Osteoblast (primary cell): ENCODE results near the gene PHF24. TPM values are rescaled to one million over a fixed set of nuclear protein-coding genes. Genes with fewer than 3 reads are reported as not detected.

Experiments
- DNase-seq: peaks from one replicate; pipeline ENCODE4 v3.0.0; 2011; ENCODE audit warnings: low spot score, mixed read lengths; ENCODE audit not compliant: insufficient read length; ENCODE audit errors: missing footprints
- H2AFZ ChIP-seq: 2 replicates; pipeline ENCODE4 v1.6.0; 2011; ENCODE audit warnings: mild to moderate bottlenecking, low read length
- H3K27ac ChIP-seq: 2 replicates; pipeline ENCODE4 v1.5.1; 2011; ENCODE audit warnings: mild to moderate bottlenecking, low read depth, low read length, moderate library complexity
- H3K27me3 ChIP-seq: 2 replicates; pipeline ENCODE4 v1.6.0; 2012; ENCODE audit warnings: mild to moderate bottlenecking, control low read depth, inconsistent platforms, low read length, moderate library complexity; ENCODE audit not compliant: insufficient read depth
- H3K36me3 ChIP-seq: 2 replicates; pipeline ENCODE4 v1.5.1; 2011; ENCODE audit warnings: mild to moderate bottlenecking, low read length, control low read depth, moderate library complexity; ENCODE audit not compliant: insufficient read depth
- H3K4me1 ChIP-seq: 2 replicates; pipeline ENCODE4 v1.5.1; 2011; ENCODE audit warnings: mild to moderate bottlenecking, low read length, control low read depth, moderate library complexity; ENCODE audit not compliant: insufficient read depth
- H3K4me2 ChIP-seq: 2 replicates; pipeline ENCODE4 v1.6.0; 2011; ENCODE audit warnings: mild to moderate bottlenecking, low read length; ENCODE audit not compliant: insufficient read depth
- H3K4me3 ChIP-seq: fragments of 200-600 bp; sonication (generic); 3 replicates; pipeline ENCODE4 v1.5.1; 2012; ENCODE audit warnings: mild to moderate bottlenecking, low read length, inconsistent platforms; ENCODE audit not compliant: insufficient read depth
- H3K79me2 ChIP-seq: 2 replicates; pipeline ENCODE4 v1.6.0; 2012; ENCODE audit warnings: mild to moderate bottlenecking, low read length, control low read depth, inconsistent platforms; ENCODE audit not compliant: insufficient read depth
- H3K9me3 ChIP-seq: 2 replicates; pipeline ENCODE4 v1.5.1; 2011; ENCODE audit warnings: low read depth, low read length, control low read depth
- H4K20me1 ChIP-seq: 2 replicates; pipeline ENCODE4 v1.6.0; 2012; ENCODE audit warnings: mild to moderate bottlenecking, low read length, control low read depth; ENCODE audit not compliant: insufficient read depth
- CTCF ChIP-seq: IDR thresholded peaks from 2 replicates; pipeline ENCODE4 v1.5.1; 2011; ENCODE audit warnings: mild to moderate bottlenecking, low read depth, low read length, moderate library complexity; ENCODE audit errors: extremely low read depth
- total RNA-seq: library from RNA; depleted of rRNA; stranded (reverse); fragments of >200 nt; gene quantifications from 2 replicates; pipeline ENCODE4 v1.2.3, GENCODE V29; 2012

PHF24 gene
- total RNA-seq, 1 donor: not detected

- Histone ChIP-seq H3K9me3 (no peaks in the 10 kb centered on the region), H3K4me2 (no peak overlapping the region), H3K4me1 (peaks cover 6% of the 10 kb centered on the region), H3K27ac (no peak overlapping the region), H4K20me1 (no peaks in the 10 kb centered on the region), H3K4me3 (no peak overlapping the region), H2AFZ (no peak overlapping the region), H3K27me3 (peaks cover 79% of the 10 kb centered on the region), H3K79me2 (no peaks in the 10 kb centered on the region), H3K36me3 (no peaks in the 10 kb centered on the region)
- DNase-seq: no peak
- TF ChIP-seq CTCF: no peak
These were observed 5.5 kb downstream of the PHF24 start for GRCh38 chr9:34963552-34963951.

DNA sequence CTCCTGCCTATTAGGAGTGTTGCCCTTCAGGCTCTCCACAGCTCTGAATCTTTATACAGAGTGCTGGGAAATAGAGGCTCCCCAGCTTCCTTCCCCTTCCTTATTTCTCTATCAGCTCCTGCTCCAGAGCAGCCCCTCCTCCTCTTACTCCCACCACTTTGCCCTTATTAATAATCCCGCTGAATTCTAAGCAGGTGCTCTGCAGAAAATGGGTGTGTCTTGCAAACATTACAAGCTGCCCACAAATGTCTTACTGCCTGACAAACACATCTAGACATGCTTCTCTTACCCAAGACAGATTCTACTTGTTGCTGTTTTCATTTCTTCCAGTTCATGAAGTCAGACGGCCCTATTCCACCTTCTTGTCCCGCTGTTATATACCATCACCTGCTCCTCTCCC lies 6.4 kb downstream of the PHF24 start:
- DNase-seq: no peak
- Histone ChIP-seq H3K4me3 (no peak overlapping the region), H3K27me3 (peaks cover 76% of the 10 kb centered on the region), H3K4me1 (peaks cover 6% of the 10 kb centered on the region), H2AFZ (no peak overlapping the region), H3K79me2 (no peaks in the 10 kb centered on the region), H3K36me3 (no peaks in the 10 kb centered on the region), H3K9me3 (no peaks in the 10 kb centered on the region), H3K27ac (no peak overlapping the region), H4K20me1 (no peaks in the 10 kb centered on the region), H3K4me2 (no peak overlapping the region)
- TF ChIP-seq CTCF: no peak

DNA sequence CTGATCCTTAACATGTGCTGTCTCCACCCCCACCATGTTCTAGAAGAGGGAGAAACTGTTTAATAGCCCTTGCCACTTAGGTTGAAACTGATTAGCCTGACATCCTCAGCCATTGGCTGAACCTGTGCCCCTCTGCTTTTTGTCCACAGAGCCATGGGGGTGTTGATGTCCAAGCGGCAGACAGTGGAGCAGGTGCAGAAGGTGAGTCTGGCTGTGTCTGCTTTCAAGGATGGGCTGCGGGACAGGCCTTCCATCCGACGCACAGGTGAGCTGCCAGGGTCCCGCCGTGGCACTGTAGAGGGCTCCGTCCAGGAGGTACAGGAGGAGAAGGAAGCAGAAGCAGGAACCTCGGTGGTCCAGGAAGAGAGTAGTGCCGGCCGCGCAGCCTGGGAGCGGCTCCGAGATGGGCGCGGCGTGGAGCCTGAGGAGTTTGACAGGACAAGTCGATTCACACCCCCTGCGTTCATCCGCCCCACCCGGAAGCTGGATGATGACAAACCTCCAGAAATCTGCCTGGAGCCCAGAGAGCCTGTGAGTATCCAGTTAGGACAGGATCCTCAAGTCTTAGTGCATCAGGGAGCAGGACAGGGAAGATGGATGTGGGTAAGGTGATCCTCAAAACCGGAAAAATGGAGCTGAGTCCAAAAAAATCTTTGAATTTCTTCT lies 13.2 kb downstream of the PHF24 start:
- no peak for TF ChIP-seq CTCF
- H4K20me1 ChIP-seq: no peaks in the 10 kb centered on the region
- no peak for DNase-seq
- no peak overlapping the region for H3K4me2 ChIP-seq
- H3K27ac ChIP-seq: no peak overlapping the region
- no peaks in the 10 kb centered on the region for H3K36me3 ChIP-seq
- H3K79me2 ChIP-seq: no peaks in the 10 kb centered on the region
- peaks cover 39% of the 10 kb centered on the region for H3K27me3 ChIP-seq
- H3K9me3 ChIP-seq: no peaks in the 10 kb centered on the region
- no peak overlapping the region for H3K4me3 ChIP-seq
- no peak overlapping the region for H2AFZ ChIP-seq
- no peaks in the 10 kb centered on the region for H3K4me1 ChIP-seq

GRCh38 chr9:34974664-34975063 lies 16.6 kb downstream of the PHF24 start:
- peaks cover 26% of the 10 kb centered on the region for H3K27me3 ChIP-seq

More at GRCh38 chr9:34974664-34975063, 16.6 kb downstream of the PHF24 start:
- Histone ChIP-seq H2AFZ (no peak overlapping the region), H3K4me1 (no peaks in the 10 kb centered on the region), H3K9me3 (no peaks in the 10 kb centered on the region), H3K4me3 (no peak overlapping the region), H3K79me2 (no peaks in the 10 kb centered on the region), H3K27ac (no peak overlapping the region), H4K20me1 (no peaks in the 10 kb centered on the region), H3K4me2 (no peak overlapping the region), H3K36me3 (no peaks in the 10 kb centered on the region)
- no peak for DNase-seq
- no peak for TF ChIP-seq CTCF
